ENCODE results near the gene ZNF628.

The ZNF628 gene

DNA sequence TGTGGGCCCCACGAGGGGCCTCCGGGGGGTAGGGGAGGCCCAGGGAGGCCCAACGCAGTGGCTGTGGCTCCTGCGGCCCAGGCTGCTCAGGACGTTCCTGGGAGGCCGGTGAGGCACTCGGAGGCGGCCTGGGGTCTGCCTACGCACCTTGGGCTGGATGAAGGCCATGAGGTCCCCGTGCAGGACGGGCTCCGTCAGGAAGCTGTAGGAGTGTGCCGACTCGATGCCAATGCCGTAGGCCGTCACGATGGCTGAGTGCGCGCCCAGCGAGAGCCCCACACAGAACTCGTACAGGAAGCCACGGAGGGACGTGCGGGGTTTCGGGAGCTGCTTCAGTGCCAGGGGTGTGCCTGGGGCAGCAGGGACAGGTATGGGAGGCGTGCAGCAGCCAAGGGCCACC lies 54.6 kb downstream of the ZNF628 start:
- DNase-seq: no peak

All from EL (cell line).